Posterior cingulate gyrus (tissue), 11 donors: Measurements from ENCODE around the gene MPIG6B.

Experiments
- DNase-seq, 10 donors: peaks; one replicate each; pipeline versions ENCODE4 v3.0.0 to v3.0.0-alpha.2; 2020 to 2021; ENCODE audit warnings: mixed read lengths in 3 of 10
- intact Hi-C: fragments of 100-400 bp; cut with DNase I; formaldehyde crosslinking; loops from one replicate; pipeline ENCODE4 v1.15.1; 2023

Gene MPIG6B

GRCh38 chr6:31723245-31723979, at the start of gene MPIG6B:
MPIG6B (plus strand) TSS chr6:31723373; CDS start chr6:31723384, 11 bp downstream.
- intact Hi-C loops, result no loop called here

GRCh38 chr6:31676322-31676903, 46.8 kb upstream of the MPIG6B start:
- DNase-seq, result peak in 1 of 10 donors; percentile 21
- intact Hi-C loops, result no loop called here

More at GRCh38 chr6:31723245-31723979, at the start of gene MPIG6B:
- DNase-seq, result peak in 1 of 10 donors; percentile 82

GRCh38 chr6:31676904-31677303, 46.3 kb upstream of the MPIG6B start:
- peak in 1 of 10 donors; percentile 1 for DNase-seq
- intact Hi-C loops, result no loop called here

GRCh38 chr6:31677955-31678354, 45.2 kb upstream of the MPIG6B start:
- intact Hi-C loops, result no loop called here
- DNase-seq, result no peak

GRCh38 chr6:31680226-31681134, 42.7 kb upstream of the MPIG6B start, which contains the start of gene LY6G5C:
LY6G5C (minus strand) TSS chr6:31681067; CDS start chr6:31680373, 694 bp downstream.
- intact Hi-C loops, result loop anchor here (2.0 to 5.0 kb wide), 2 partner anchors 154 to 272 kb away; no protein-coding TSS in a partner anchor
- peak; percentile 65 to 97 (median 81) for DNase-seq

GRCh38 chr6:31681135-31681671, 42.0 kb upstream of the MPIG6B start:
- intact Hi-C loops, result loop anchor here (2.0 to 5.0 kb wide), 2 partner anchors 154 to 271 kb away; no protein-coding TSS in a partner anchor
- peak in 8 of 10 donors; percentile 22 to 92 (median 52) for DNase-seq

- DNase-seq, result no peak
- intact Hi-C loops, result loop anchor here (5.0 kb wide), 1 partner anchor 269 kb away; no protein-coding TSS in a partner anchor
These were observed 39.6 kb upstream of the MPIG6B start for GRCh38 chr6:31683591-31683990.

GRCh38 chr6:31686483-31686882, 36.7 kb upstream of the MPIG6B start:
- intact Hi-C loops, result no loop called here
- DNase-seq, result peak in 1 of 10 donors; percentile 35

- intact Hi-C loops, result no loop called here
These were observed 35.9 kb upstream of the MPIG6B start for GRCh38 chr6:31687321-31687720.

GRCh38 chr6:31687860-31688693, 35.1 kb upstream of the MPIG6B start:
- peak in 1 of 10 donors; percentile 63 for DNase-seq

More at GRCh38 chr6:31687321-31687720, 35.9 kb upstream of the MPIG6B start:
- DNase-seq, result peak in 1 of 10 donors; percentile 57

GRCh38 chr6:31689249-31690110, 33.7 kb upstream of the MPIG6B start:
- DNase-seq, result peak in 1 of 10 donors; percentile 43
- intact Hi-C loops, result no loop called here

More at GRCh38 chr6:31687860-31688693, 35.1 kb upstream of the MPIG6B start:
- intact Hi-C loops, result no loop called here

GRCh38 chr6:31690231-31691077, 32.7 kb upstream of the MPIG6B start:
- intact Hi-C loops, result no loop called here
- DNase-seq, result no peak

GRCh38 chr6:31691078-31691463, 32.1 kb upstream of the MPIG6B start:
- intact Hi-C loops, result no loop called here
- DNase-seq, result peak in 2 of 10 donors; percentile 6 to 22

GRCh38 chr6:31691564-31692108, 31.5 kb upstream of the MPIG6B start:
- intact Hi-C loops, result no loop called here
- DNase-seq, result peak in 2 of 10 donors; percentile 34 to 35

- intact Hi-C loops, result no loop called here
- DNase-seq, result peak in 1 of 10 donors; percentile 12
These were observed 30.8 kb upstream of the MPIG6B start for GRCh38 chr6:31692353-31692752.

- peak in 2 of 10 donors; percentile 23 to 73 for DNase-seq
- intact Hi-C loops, result no loop called here
These were observed 30.3 kb upstream of the MPIG6B start for GRCh38 chr6:31692886-31693285.

- peak in 2 of 10 donors; percentile 19 to 43 for DNase-seq
- intact Hi-C loops, result no loop called here
These were observed 29.6 kb upstream of the MPIG6B start for GRCh38 chr6:31693535-31693934.
